Measurements from ENCODE around the gene KBTBD6. TPM values are rescaled to one million over a fixed set of nuclear protein-coding genes. Genes with fewer than 3 reads are reported as not detected.

Gene KBTBD6
- total and polyA plus RNA-seq, 8 donors, result under 0.01 to 8.3 (median 2.2) TPM

DNA sequence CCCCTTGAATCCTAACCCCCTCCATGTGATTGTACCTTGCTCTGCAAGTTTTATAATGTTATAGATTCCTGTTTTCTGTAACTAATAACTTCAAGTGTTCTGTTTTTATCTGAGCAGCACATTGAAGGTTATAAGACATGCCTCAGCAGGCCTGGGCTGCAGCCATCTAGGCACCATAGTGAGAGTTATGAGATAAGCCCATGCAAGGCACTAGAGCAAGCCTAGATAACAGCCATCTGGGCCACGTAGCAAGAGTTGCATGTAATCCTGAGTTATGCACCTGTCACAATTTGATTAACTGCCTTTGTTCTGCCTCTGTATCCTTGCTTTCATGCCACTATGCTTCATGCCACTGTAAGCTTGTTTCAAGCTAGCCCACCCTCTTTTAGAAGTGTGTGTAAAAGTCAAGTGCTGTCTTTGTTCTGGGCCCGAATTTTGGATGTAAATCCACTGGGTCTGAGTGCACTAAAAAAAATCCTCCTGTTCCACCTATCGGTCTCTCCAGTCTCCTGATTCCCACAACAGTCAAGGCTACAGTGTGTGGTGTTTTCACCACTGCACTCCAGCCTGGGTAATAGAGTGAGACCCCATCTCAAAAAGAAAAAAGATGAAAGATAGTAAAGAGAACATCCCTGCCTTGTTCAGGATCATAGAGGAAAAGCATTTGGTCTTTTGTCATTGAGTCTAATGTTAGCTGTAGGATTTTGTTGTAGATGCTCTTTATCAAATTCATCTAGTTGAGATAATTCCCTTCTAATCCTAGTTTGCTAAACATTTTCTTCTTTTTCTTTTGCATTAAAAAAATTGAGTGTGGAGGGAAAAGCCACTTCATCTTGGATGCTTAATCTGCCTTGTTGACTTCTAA is 16.0 kb upstream of the KBTBD6 start:
- TF ChIP-seq POLR2A (IDR thresholded peaks at IDR 0.05), result no peak
- TF ChIP-seq EP300 (IDR thresholded peaks at IDR 0.05), result no peak
- TF ChIP-seq POLR2AphosphoS5 (IDR thresholded peaks at IDR 0.05), result no peak
- TF ChIP-seq, protein P1, sequence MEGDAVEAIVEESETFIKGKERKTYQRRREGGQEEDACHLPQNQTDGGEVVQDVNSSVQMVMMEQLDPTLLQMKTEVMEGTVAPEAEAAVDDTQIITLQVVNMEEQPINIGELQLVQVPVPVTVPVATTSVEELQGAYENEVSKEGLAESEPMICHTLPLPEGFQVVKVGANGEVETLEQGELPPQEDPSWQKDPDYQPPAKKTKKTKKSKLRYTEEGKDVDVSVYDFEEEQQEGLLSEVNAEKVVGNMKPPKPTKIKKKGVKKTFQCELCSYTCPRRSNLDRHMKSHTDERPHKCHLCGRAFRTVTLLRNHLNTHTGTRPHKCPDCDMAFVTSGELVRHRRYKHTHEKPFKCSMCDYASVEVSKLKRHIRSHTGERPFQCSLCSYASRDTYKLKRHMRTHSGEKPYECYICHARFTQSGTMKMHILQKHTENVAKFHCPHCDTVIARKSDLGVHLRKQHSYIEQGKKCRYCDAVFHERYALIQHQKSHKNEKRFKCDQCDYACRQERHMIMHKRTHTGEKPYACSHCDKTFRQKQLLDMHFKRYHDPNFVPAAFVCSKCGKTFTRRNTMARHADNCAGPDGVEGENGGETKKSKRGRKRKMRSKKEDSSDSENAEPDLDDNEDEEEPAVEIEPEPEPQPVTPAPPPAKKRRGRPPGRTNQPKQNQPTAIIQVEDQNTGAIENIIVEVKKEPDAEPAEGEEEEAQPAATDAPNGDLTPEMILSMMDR (IDR thresholded peaks at IDR 0.05), result no peak
- no peak for DNase-seq
- no peaks in the 10 kb centered on the region for H3K4me1 ChIP-seq
- 82 to 93% (median 89%) methylated on average over 3 of the region's 3 CpGs for WGBS, 5 donors
- peaks cover 0 to 26% (median 3%) of the 10 kb centered on the region in 4 donors for H3K36me3 ChIP-seq
- no peaks in the 10 kb centered on the region for H3K27me3 ChIP-seq
- no peak overlapping the region for H3K27ac ChIP-seq
- intact Hi-C loops (cut with DNase I; ENCODE audit: low total_unique reads), result no loop called here
- no peak overlapping the region for H3K4me3 ChIP-seq
- H3K9me3 ChIP-seq, result peaks cover 7 to 59% (median 47%) of the 10 kb centered on the region in 4 donors

DNA sequence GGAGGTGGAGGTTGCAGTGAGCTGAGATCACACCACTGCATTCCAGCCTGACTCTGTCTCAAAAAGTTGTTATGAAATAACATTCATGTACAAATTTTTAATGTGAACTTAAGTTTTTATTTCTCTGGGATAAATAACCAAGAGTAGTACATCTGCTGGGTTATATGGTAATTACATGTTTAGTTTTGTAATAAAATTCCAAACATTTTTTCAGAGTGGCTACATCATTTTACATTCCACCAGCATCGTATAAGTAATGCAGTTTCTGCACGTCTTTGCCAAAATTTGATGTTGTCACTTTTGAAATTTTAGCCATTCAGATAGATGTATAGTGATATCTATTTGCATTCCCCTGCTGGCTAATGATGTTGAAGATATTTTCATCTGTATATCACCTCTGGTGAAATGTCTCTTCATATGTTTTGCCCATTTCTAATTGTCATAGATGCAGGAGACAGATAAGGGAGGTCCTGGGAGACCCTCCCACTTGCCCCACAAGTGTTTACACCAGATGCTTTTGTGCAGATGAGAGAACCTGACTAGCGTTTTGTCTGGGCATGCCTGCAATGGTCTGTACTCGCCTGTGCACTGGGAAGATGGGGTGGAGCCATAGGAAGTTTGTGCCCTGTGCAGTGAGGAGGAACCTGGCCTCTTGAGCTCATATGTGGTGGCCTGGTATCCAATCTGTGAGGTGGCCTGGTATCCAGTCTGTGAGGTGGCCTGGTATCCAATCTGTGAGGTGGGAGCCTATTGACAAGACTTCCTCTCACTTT is 12.7 kb upstream of the KBTBD6 start:
- Histone ChIP-seq H3K4me1 (no peaks in the 10 kb centered on the region), H3K4me3 (no peak overlapping the region), H3K36me3 (peaks cover 0 to 14% (median 3%) of the 10 kb centered on the region in 4 donors), H3K27me3 (no peaks in the 10 kb centered on the region), H3K27ac (no peak overlapping the region), H3K9me3 (peaks cover 7 to 35% (median 27%) of the 10 kb centered on the region in 4 donors)
- 76 to 90% (median 86%) methylated on average over 4 of the region's 4 CpGs for WGBS, 5 donors
- DNase-seq, result no peak
- intact Hi-C loops (cut with DNase I; ENCODE audit: low total_unique reads), result no loop called here
- TF ChIP-seq POLR2AphosphoS5 (IDR thresholded peaks at IDR 0.05), result no peak
- no peak for TF ChIP-seq POLR2A (IDR thresholded peaks at IDR 0.05)
- TF ChIP-seq, protein P1 (IDR thresholded peaks at IDR 0.05), result no peak
- TF ChIP-seq EP300 (IDR thresholded peaks at IDR 0.05), result no peak

DNA sequence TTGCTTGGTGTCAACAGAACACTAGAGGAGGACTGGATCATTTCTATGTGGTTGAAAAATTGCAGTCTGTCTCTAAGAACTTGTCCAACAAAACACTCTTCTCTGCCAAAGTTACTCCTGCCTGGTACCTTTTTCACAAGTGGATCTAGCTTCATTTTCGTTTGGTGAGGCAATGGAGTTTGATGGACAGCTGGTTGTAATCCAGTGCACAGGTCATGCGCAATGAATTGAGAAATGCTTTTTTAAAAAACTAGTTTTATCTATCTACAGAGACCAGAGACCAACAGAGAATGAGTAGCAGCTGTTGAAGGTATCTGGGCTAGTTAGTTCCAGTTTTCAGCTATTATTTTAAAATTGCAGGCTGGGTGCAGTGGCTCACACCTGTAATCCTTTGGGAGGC is 12.0 kb upstream of the KBTBD6 start:
- Histone ChIP-seq H3K9me3 (peaks cover 7 to 27% (median 21%) of the 10 kb centered on the region in 4 donors), H3K4me3 (no peak overlapping the region), H3K36me3 (peaks cover 0 to 8% (median 3%) of the 10 kb centered on the region in 4 donors), H3K27me3 (no peaks in the 10 kb centered on the region), H3K27ac (no peak overlapping the region), H3K4me1 (no peaks in the 10 kb centered on the region)
- intact Hi-C loops (cut with DNase I; ENCODE audit: low total_unique reads), result no loop called here
- no peak for DNase-seq
- TF ChIP-seq EP300 (IDR thresholded peaks at IDR 0.05) (no peak), POLR2AphosphoS5 (IDR thresholded peaks at IDR 0.05) (no peak), POLR2A (IDR thresholded peaks at IDR 0.05) (no peak)
- TF ChIP-seq, protein P1 (IDR thresholded peaks at IDR 0.05), result no peak
- WGBS, 5 donors, result 77 to 86% (median 79%) methylated on average over 2 of the region's 2 CpGs

DNA sequence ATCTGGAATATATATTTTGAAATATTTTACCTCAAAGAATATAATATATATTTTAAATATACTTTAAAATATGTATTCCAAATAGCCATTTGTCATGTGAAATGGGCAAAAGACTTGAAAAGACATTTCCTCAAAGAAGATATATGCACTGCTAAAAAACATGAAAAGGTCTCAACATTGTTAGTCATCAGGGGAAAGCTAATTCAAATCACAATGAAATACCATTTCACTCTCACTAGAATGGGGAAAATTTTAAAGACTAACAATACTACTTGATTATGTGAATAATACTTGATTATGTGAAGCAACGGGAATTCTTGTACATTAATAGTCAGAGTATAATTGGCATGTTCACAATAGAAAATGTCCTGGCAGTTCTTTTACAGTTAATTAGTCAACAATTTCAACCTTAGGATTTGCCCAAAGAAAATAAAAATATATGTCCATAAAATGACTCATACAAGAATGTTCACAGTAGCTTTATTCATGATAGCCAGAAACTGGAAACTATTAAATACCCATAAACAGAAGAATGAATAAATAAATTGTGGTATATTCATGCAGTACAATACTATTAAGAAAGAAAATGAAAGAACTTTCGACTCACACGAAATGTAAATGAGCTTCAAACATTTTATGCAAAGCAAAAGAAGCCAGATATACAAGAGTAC is 6.8 kb upstream of the KBTBD6 start:
- no peaks in the 10 kb centered on the region for H3K36me3 ChIP-seq
- H3K4me1 ChIP-seq, result no peaks in the 10 kb centered on the region
- H3K9me3 ChIP-seq, result no peaks in the 10 kb centered on the region
- DNase-seq, result no peak
- H3K4me3 ChIP-seq, result no peak overlapping the region
- no peaks in the 10 kb centered on the region for H3K27me3 ChIP-seq
- WGBS, 5 donors, result 72 to 86% (median 78%) methylated on average over 3 of the region's 3 CpGs
- TF ChIP-seq POLR2AphosphoS5 (IDR thresholded peaks at IDR 0.05) (no peak), EP300 (IDR thresholded peaks at IDR 0.05) (no peak)
- H3K27ac ChIP-seq, result no peak overlapping the region
- intact Hi-C loops (cut with DNase I; ENCODE audit: low total_unique reads), result loop anchor here (5.0 kb wide), 2 partner anchors 53 to 68 kb away; partner anchors contain the start of gene KBTBD7
